Measurements from ENCODE around the gene RAPGEF6.

- TF ChIP-seq POLR2A (IDR thresholded peaks at IDR 0.05; ENCODE audit: low read depth, low read length) = no peak
- TF ChIP-seq POLR2AphosphoS5 (IDR thresholded peaks at IDR 0.05; ENCODE audit: low read depth, low read length) = no peak
These were observed 111.4 kb downstream of the RAPGEF6 start for GRCh38 chr5:131523500-131524185.

All from GM12892 (cell line).